Pancreas (tissue), 10 donors: ENCODE results near the gene NELFCD. TPM values are rescaled to one million over a fixed set of nuclear protein-coding genes. Genes with fewer than 3 reads are reported as not detected.

Experiments used
- ATAC-seq, 4 donors: fragments of 200-7000 bp; cut with Tn5 transposase; one replicate each; pipeline versions ENCODE4 v1.8.0 to v1.9.1; 2020; ENCODE audit warnings: mild to moderate bottlenecking in 4 of 4, moderate library complexity in 4 of 4
- DNase-seq, 6 donors: peaks; one replicate each; pipeline ENCODE4 v3.0.0-alpha.2; 2020
- FAIRE-seq: peaks from 2 replicates; lab custom pipeline; 2012; peaks lifted over from hg19 to GRCh38; lab: Jason Lieb, UNC
- H3K27ac ChIP-seq, 4 donors: fragments of 200-600 bp; sonication (generic); 1 replicate in 3 of 4; 2 replicates in 1 of 4; pipeline versions ENCODE4 v1.5.0 to v1.8.0; 2020
- H3K27me3 ChIP-seq, 4 donors: fragments of 200-600 bp; one replicate each; pipeline ENCODE4 v1.8.0; 2021
- H3K36me3 ChIP-seq, 3 donors: fragments of 200-600 bp; sonication (generic) in 1 of 3; one replicate each; pipeline versions ENCODE4 v1.5.0 to v1.8.0; 2020 to 2021
- H3K4me1 ChIP-seq, 3 donors: fragments of 200-600 bp; one replicate each; pipeline ENCODE4 v1.8.0; 2021
- H3K4me3 ChIP-seq, 4 donors: fragments of 200-600 bp; sonication (generic) in 2 of 4; one replicate each; pipeline versions ENCODE4 v1.5.0 to v1.8.0; 2020 to 2021
- H3K9me3 ChIP-seq, 4 donors: fragments of 200-600 bp; one replicate each; pipeline ENCODE4 v1.8.0; 2021
- WGBS, 2 donors: extraction: QIAGEN DNeasy Blood & Tissue Kit; methylation state at CpG; one replicate each; pipeline ENCODE4 v1.1.7; 2013; 5-methylcytosine and 5-hydroxymethylcytosine counted together
- intact Hi-C, 3 donors: fragments of 100-400 bp; cut with DNase I; formaldehyde crosslinking; loops; one replicate each; pipeline versions ENCODE4 v1.11.1 to v1.14.2; 2022
- polyA plus RNA-seq, 2 donors: library from polyadenylated mRNA; stranded (reverse); fragments of 200-250 nt; gene quantifications; one replicate each; pipeline ENCODE4 v1.2.3, GENCODE V29; 2013
- total RNA-seq, 6 donors: library from RNA; stranded (reverse); fragmentation: NEBNext Ultra II Directional in 4 of 6; extraction: Animal tissue kit (Norgen Biotek cat#: 25700) in 4 of 6; gene quantifications; one replicate each; pipeline versions ENCODE4 v1.2.1 to v1.2.4, GENCODE V29; 2021 to 2023
- TF ChIP-seq, protein P1 (sequence below), 4 donors: fragments of 200-600 bp; sonication (generic) in 3 of 4; IDR thresholded peaks; one replicate each; pipeline versions ENCODE4 v1.5.0 to v1.8.0; 2021; ENCODE audit warnings: antibody characterized with exemption in 4 of 4
- donor health status: healthy with polysubstance abuse.
- donor health status: DM: no; HTN: no; CAD: no; lungs with moderate emphysema.
- donor health status: DM: no; HTN: no; CAD: no.
- donor health status: control.
- donor health status: control.
- donor health status: Bipolar disorder and iron deficiency.
- donor health status: DM: yes; HTN: yes; CAD: no.
- donor health status: DM: no; HTN: no; CAD: no.
- donor health status: DM: no; HTN: no; CAD: no.
- donor health status: DM: yes; HTN: yes; CAD: no.

NELFCD gene
- total and polyA plus RNA-seq, 8 donors, result 17.3 to 66.4 (median 29.4) TPM

- Histone ChIP-seq H3K4me3 (no peak overlapping the region), H3K4me1 (peaks cover 7 to 22% (median 8%) of the 10 kb centered on the region in 3 donors), H3K27me3 (no peaks in the 10 kb centered on the region), H3K9me3 (no peaks in the 10 kb centered on the region), H3K27ac (no peak overlapping the region), H3K36me3 (no peaks in the 10 kb centered on the region)
- DNase-seq (no peak), ATAC-seq (no peak), FAIRE-seq (no peak)
- 91 to 94% methylated on average over 4 of the region's 4 CpGs for WGBS, 2 donors
- intact Hi-C loops, result no loop called here
- TF ChIP-seq, protein P1, sequence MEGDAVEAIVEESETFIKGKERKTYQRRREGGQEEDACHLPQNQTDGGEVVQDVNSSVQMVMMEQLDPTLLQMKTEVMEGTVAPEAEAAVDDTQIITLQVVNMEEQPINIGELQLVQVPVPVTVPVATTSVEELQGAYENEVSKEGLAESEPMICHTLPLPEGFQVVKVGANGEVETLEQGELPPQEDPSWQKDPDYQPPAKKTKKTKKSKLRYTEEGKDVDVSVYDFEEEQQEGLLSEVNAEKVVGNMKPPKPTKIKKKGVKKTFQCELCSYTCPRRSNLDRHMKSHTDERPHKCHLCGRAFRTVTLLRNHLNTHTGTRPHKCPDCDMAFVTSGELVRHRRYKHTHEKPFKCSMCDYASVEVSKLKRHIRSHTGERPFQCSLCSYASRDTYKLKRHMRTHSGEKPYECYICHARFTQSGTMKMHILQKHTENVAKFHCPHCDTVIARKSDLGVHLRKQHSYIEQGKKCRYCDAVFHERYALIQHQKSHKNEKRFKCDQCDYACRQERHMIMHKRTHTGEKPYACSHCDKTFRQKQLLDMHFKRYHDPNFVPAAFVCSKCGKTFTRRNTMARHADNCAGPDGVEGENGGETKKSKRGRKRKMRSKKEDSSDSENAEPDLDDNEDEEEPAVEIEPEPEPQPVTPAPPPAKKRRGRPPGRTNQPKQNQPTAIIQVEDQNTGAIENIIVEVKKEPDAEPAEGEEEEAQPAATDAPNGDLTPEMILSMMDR (IDR thresholded peaks at IDR 0.05), result no peak
These were observed 44.5 kb downstream of the NELFCD start for GRCh38 chr20:59025511-59025910.

GRCh38 chr20:59026904-59027740, 46.1 kb downstream of the NELFCD start:
- intact Hi-C loops, result no loop called here
- H3K27me3 ChIP-seq, result no peaks in the 10 kb centered on the region
- H3K4me1 ChIP-seq, result peaks cover 13 to 32% (median 14%) of the 10 kb centered on the region in 3 donors
- ATAC-seq, result no peak
- no peak for FAIRE-seq
- no peaks in the 10 kb centered on the region for H3K9me3 ChIP-seq
- WGBS, 2 donors, result 83 to 84% methylated on average over 5 of the region's 5 CpGs
- H3K4me3 ChIP-seq, result no peak overlapping the region
- no peaks in the 10 kb centered on the region for H3K36me3 ChIP-seq
- DNase-seq, result no peak
- no peak overlapping the region for H3K27ac ChIP-seq
- TF ChIP-seq, protein P1 (IDR thresholded peaks at IDR 0.05), result no peak

- intact Hi-C loops, result no loop called here
- WGBS, 2 donors, result 87 to 89% methylated on average over 8 of the region's 8 CpGs
- Histone ChIP-seq H3K27me3 (no peaks in the 10 kb centered on the region), H3K27ac (no peak overlapping the region), H3K4me1 (peaks cover 14 to 32% (median 14%) of the 10 kb centered on the region in 3 donors), H3K9me3 (no peaks in the 10 kb centered on the region), H3K4me3 (no peak overlapping the region), H3K36me3 (no peaks in the 10 kb centered on the region)
- no peak for FAIRE-seq
- no peak for ATAC-seq
- TF ChIP-seq, protein P1 (IDR thresholded peaks at IDR 0.05), result no peak
- DNase-seq, result no peak
These were observed 46.8 kb downstream of the NELFCD start for GRCh38 chr20:59027741-59028320.

- no peaks in the 10 kb centered on the region for H3K9me3 ChIP-seq
- H3K27ac ChIP-seq, result peak overlapping the region in 1 of 4 donors; percentile 28
- peaks cover 14 to 32% (median 16%) of the 10 kb centered on the region in 3 donors for H3K4me1 ChIP-seq
- no peak for FAIRE-seq
- intact Hi-C loops, result no loop called here
- DNase-seq, result no peak
- H3K4me3 ChIP-seq, result no peak overlapping the region
- TF ChIP-seq, protein P1 (IDR thresholded peaks at IDR 0.05), result no peak
- 48 to 52% methylated on average over 2 of the region's 2 CpGs for WGBS, 2 donors
- H3K36me3 ChIP-seq, result no peaks in the 10 kb centered on the region
- no peak for ATAC-seq
- H3K27me3 ChIP-seq, result no peaks in the 10 kb centered on the region
These were observed 47.8 kb downstream of the NELFCD start for GRCh38 chr20:59028812-59029211.
